Measurements from ENCODE around the gene TRABD. TPM values are rescaled to one million over a fixed set of nuclear protein-coding genes. Genes with fewer than 3 reads are reported as not detected.

The TRABD gene
- total RNA-seq, 1 experiment from 2014 or later = 57.3 TPM

DNA sequence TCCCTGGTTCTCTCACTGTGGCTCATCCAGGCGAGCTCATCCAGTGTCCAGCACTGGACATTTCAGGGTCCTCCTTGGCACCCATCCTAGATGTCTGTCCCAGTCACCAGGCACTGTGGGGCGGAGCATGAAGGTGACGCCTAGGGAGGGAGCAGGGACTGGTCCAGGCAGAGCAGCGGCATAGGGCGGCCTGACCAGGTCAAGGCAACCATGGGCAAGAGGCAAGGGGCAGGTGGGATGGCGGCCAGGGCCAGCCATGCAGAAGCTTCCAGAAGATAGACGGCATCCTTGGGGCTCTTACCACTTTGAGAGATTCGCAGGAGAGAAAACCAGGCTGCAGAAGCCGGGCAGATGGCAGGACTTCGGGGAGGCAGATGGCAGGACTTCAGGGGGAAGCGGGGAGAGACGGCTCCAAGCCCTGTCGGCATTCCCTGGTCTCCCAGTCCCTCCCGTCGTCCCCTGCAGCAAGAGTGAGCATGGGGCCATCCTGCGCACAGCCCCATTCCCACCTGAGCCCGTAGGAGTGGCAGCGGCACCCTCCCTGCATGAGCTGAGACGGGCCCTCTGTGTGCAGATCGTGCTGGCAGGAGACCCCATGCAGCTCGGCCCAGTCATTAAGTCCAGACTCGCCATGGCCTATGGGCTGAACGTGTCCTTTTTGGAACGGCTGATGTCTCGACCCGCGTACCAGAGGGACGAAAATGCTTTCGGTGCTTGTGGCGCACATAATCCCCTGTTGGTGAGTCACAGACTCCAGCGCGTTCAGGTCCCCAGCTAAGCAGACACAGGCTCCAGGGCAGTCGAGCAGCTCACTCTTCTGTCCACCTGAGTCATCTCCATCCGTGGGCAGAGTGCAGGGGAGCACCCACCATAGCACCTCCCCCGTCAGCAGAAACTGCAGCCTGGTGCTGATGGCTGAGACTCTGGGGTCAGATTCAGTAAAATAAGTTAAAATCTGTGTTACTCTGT is 35.3 kb upstream of the TRABD start:
- Mint-ChIP-seq H3K4me3 (ENCODE audit: low read depth, unreplicated experiment) (no peak overlapping the region), H3K36me3 (ENCODE audit: insufficient read depth, unreplicated experiment) (no peaks in the 10 kb centered on the region), H3K4me1 (ENCODE audit: low read depth, unreplicated experiment) (peaks cover 16% of the 10 kb centered on the region), H3K9me3 (ENCODE audit: low read depth, unreplicated experiment) (no peaks in the 10 kb centered on the region), H3K27ac (ENCODE audit: unreplicated experiment) (no peak overlapping the region), H3K27me3 (ENCODE audit: unreplicated experiment) (peaks cover 26% of the 10 kb centered on the region)
- intact Hi-C loops (cut with micrococcal nuclease; ENCODE audit: unreplicated experiment) = no loop called here
- TF ChIP-seq, protein P1, sequence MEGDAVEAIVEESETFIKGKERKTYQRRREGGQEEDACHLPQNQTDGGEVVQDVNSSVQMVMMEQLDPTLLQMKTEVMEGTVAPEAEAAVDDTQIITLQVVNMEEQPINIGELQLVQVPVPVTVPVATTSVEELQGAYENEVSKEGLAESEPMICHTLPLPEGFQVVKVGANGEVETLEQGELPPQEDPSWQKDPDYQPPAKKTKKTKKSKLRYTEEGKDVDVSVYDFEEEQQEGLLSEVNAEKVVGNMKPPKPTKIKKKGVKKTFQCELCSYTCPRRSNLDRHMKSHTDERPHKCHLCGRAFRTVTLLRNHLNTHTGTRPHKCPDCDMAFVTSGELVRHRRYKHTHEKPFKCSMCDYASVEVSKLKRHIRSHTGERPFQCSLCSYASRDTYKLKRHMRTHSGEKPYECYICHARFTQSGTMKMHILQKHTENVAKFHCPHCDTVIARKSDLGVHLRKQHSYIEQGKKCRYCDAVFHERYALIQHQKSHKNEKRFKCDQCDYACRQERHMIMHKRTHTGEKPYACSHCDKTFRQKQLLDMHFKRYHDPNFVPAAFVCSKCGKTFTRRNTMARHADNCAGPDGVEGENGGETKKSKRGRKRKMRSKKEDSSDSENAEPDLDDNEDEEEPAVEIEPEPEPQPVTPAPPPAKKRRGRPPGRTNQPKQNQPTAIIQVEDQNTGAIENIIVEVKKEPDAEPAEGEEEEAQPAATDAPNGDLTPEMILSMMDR (IDR thresholded peaks at IDR 0.05; ENCODE audit: unreplicated experiment) = no peak
- DNase-seq = no peak
- no TSS peak for BruUV-seq (replicated peaks)
- CTCF ChIA-PET = interaction anchor here (0.6 kb wide), 1 partner anchor 58 kb away, joined by 7 read pairs; no protein-coding TSS in a partner anchor

DNA sequence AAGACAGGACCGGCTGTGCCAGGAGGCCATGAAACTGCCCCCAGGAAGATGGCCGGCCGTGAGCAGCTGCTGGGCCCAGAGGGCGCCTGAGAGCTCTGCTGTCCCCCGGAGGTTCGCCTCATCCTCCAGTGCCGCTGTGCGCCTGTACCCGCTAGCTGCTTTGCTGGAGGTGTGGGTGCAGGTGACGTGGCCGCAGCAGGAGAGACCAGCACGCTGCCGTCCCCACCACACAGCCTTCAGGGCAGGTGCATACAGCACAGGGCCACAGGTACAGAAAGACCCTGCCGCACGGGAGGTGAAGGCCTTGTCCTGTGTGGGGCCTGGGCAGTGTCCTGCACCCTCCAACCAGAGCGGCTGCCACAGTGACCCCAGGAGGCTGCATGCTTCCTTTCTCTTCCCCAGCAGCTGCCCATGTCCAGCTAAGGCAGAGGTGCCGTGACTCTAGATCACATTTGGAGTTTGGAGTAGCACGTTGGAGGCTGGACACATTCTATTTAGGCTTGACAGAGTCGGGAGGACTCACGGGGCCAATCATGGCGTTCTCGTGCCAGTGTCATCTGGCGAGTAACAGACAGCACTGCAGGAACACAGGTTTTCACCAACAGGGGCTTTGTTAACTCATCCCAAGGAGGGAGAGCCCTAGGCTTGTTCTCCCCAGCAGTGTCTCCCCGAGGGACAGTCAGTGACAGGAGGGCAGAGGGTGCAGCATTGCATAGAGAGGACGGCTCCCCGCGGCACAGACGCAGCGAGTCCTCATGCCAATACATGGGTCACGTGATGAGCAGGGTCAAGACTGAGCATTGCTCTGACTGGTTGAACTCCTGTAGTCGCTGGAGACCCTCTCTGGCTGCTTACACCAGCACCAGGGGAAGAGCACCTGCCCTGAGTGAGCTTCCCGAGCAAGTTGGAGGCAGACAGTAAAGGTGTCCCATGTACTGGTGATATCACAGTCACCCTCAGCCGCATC is 33.9 kb upstream of the TRABD start:
- Mint-ChIP-seq H3K27ac (ENCODE audit: unreplicated experiment) (no peak overlapping the region), H3K9me3 (ENCODE audit: low read depth, unreplicated experiment) (no peaks in the 10 kb centered on the region), H3K4me1 (ENCODE audit: low read depth, unreplicated experiment) (peaks cover 11% of the 10 kb centered on the region), H3K27me3 (ENCODE audit: unreplicated experiment) (peaks cover 15% of the 10 kb centered on the region), H3K4me3 (ENCODE audit: low read depth, unreplicated experiment) (no peak overlapping the region), H3K36me3 (ENCODE audit: insufficient read depth, unreplicated experiment) (no peaks in the 10 kb centered on the region)
- CTCF ChIA-PET = no interaction called here
- intact Hi-C loops (cut with micrococcal nuclease; ENCODE audit: unreplicated experiment) = no loop called here
- BruUV-seq (replicated peaks) = no TSS peak
- TF ChIP-seq, protein P1 (IDR thresholded peaks at IDR 0.05; ENCODE audit: unreplicated experiment) = no peak
- no peak for DNase-seq

- no TSS peak for BruUV-seq (replicated peaks)
- no peak overlapping the region for H3K4me3 Mint-ChIP-seq (ENCODE audit: low read depth, unreplicated experiment)
- no peak for DNase-seq
These were observed 32.5 kb upstream of the TRABD start for GRCh38 chr22:50153056-50153755.

More at GRCh38 chr22:50153056-50153755, 32.5 kb upstream of the TRABD start:
- Mint-ChIP-seq H3K27ac (ENCODE audit: unreplicated experiment) (no peak overlapping the region), H3K27me3 (ENCODE audit: unreplicated experiment) (peaks cover 15% of the 10 kb centered on the region), H3K4me1 (ENCODE audit: low read depth, unreplicated experiment) (peaks cover 9% of the 10 kb centered on the region), H3K36me3 (ENCODE audit: insufficient read depth, unreplicated experiment) (peaks cover 3% of the 10 kb centered on the region), H3K9me3 (ENCODE audit: low read depth, unreplicated experiment) (no peaks in the 10 kb centered on the region)
- intact Hi-C loops (cut with micrococcal nuclease; ENCODE audit: unreplicated experiment) = no loop called here
- TF ChIP-seq, protein P1 (IDR thresholded peaks at IDR 0.05; ENCODE audit: unreplicated experiment) = no peak
- CTCF ChIA-PET = interaction anchor here (0.7 kb wide), 1 partner anchor 18 kb away, joined by 7 read pairs; the partner anchor contains the start of gene PANX2

Measured in Calu3 (cell line).